Hepatocyte (in vitro differentiated cells): ENCODE results near the gene ZNF223. TPM values are rescaled to one million over a fixed set of nuclear protein-coding genes. Genes with fewer than 3 reads are reported as not detected.

ENCODE experiments used
- DNase-seq: peaks from one replicate; pipeline ENCODE4 v3.0.0-alpha.2; 2016; ENCODE audit warnings: low spot score
- H2AFZ ChIP-seq: fragments of 200-600 bp; sonication (generic); 2 replicates; pipeline ENCODE4 v1.6.0; 2016; ENCODE audit warnings: antibody characterized with exemption, mild to moderate bottlenecking
- H3K27ac ChIP-seq: fragments of 200-600 bp; sonication (generic); 2 replicates; pipeline ENCODE4 v1.5.1; 2016; ENCODE audit warnings: mild to moderate bottlenecking
- H3K27me3 ChIP-seq: fragments of 200-600 bp; sonication (generic); 2 replicates; pipeline ENCODE4 v1.6.1; 2016
- H3K36me3 ChIP-seq: fragments of 200-600 bp; sonication (generic); replicated peaks from 2 replicates; pipeline ENCODE4 v1.5.1; 2016; ENCODE audit warnings: low read depth; ENCODE audit not compliant: insufficient read depth
- H3K4me1 ChIP-seq: fragments of 200-600 bp; sonication (generic); 2 replicates; pipeline ENCODE4 v1.5.1; 2016; ENCODE audit warnings: mild to moderate bottlenecking, moderate library complexity; ENCODE audit not compliant: insufficient read depth
- H3K4me2 ChIP-seq: fragments of 200-600 bp; sonication (generic); 2 replicates; pipeline ENCODE4 v1.6.0; 2016
- H3K4me3 ChIP-seq: fragments of 200-600 bp; sonication (generic); 2 replicates; pipeline ENCODE4 v1.5.1; 2016; ENCODE audit warnings: mild to moderate bottlenecking
- H3K79me2 ChIP-seq: fragments of 200-600 bp; sonication (generic); 2 replicates; pipeline ENCODE4 v1.6.0; 2017; ENCODE audit warnings: mild to moderate bottlenecking
- H3K9me2 ChIP-seq: fragments of 200-600 bp; sonication (generic); replicated peaks from 2 replicates; pipeline ENCODE4 v1.6.0; 2017; ENCODE audit warnings: mild to moderate bottlenecking; ENCODE audit not compliant: insufficient read depth
- H3K9me3 ChIP-seq: fragments of 200-600 bp; sonication (generic); 2 replicates; pipeline ENCODE4 v1.5.1; 2016; ENCODE audit warnings: low read depth, mild to moderate bottlenecking
- H4K20me1 ChIP-seq: fragments of 200-600 bp; sonication (generic); 2 replicates; pipeline ENCODE4 v1.6.0; 2016; ENCODE audit warnings: mild to moderate bottlenecking; ENCODE audit not compliant: insufficient read depth, poor library complexity, severe bottlenecking
- EZH2 ChIP-seq: fragments of 200-600 bp; sonication (generic); IDR thresholded peaks from 2 replicates; pipeline ENCODE4 v1.6.1; 2016; ENCODE audit warnings: antibody characterized with exemption, mild to moderate bottlenecking, borderline replicate concordance
- EZH2phosphoT487 ChIP-seq: fragments of 200-600 bp; sonication (generic); IDR thresholded peaks from one replicate; pipeline ENCODE4 v1.6.1; 2018; ENCODE audit warnings: antibody characterized with exemption, mild to moderate bottlenecking, low read depth, moderate library complexity; ENCODE audit not compliant: unreplicated experiment, severe bottlenecking
- WGBS: methylation state at CpG from one replicate; pipeline ENCODE4 v1.1.6; 2016; ENCODE audit warnings: low lambda C conversion rate; ENCODE audit errors: missing lambda C conversion rate; 5-methylcytosine and 5-hydroxymethylcytosine counted together
- polyA plus RNA-seq: library from polyadenylated mRNA; unstranded; fragments of >200 nt; fragmentation: Nextera tagmentation; extraction: Ambion mirVana; gene quantifications from 2 replicates; pipeline ENCODE4 v1.2.1, GENCODE V29; 2016
- total RNA-seq: library from RNA; depleted of rRNA; stranded (reverse); fragments of >200 nt; gene quantifications from 2 replicates; pipeline ENCODE4 v1.2.3, GENCODE V29; 2014
- TF ChIP-seq, protein P1 (sequence below): fragments of 200-600 bp; sonication (generic); IDR thresholded peaks from 2 replicates; pipeline ENCODE4 v1.5.1; 2016; ENCODE audit warnings: antibody characterized with exemption, mild to moderate bottlenecking; ENCODE audit not compliant: poor library complexity

Gene ZNF223
- total and polyA plus RNA-seq, 2 experiments from 2014 or later: 5.8 to 12.9 TPM

DNA sequence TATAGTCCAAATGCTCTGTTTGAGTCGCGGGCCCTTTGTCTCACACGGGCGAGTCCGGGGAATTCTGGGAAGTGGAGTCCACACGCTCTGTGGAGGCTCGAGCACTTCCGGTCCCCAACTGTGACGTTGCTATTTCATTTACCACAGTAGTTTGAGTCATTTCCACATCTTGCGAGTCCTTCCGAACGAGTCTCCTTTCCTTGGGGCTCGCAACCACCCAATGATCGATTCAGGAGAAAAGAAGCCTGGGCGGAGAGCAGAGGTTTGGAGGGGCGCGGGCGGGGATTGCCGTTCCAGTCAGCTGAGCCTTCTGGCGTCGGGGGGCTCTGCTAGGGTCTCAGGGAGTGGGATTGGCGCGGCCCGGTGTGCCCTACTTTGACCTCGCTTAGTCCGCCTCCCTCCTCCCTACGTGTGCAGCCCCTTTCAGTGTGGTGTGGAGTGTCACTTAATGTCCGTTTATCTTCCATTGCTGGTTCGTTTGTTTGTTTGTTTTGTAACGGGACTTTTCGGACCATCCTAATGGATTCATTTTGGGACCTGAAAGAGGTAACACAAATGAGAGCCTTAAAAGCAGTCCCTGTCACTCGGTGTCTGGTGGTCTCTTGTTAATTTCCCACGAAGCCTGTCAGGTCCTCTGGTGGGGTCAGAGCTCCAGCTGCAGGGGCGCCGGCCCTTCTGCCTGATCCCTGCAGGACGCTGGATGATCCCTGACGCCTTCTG lies 26.5 kb upstream of the ZNF223 start, which contains the start of gene ZNF222:
Gene ZNF222 (plus strand): TSS at position 163 of the 720 bp plus-strand sequence. CDS start 58 bp downstream, at position 221.
- peak within 1 kb of the TSS; percentile 79 for H3K27ac ChIP-seq
- H3K4me2 ChIP-seq: peak within 1 kb of the TSS; percentile 98
- no peaks in the 10 kb centered on the region for H3K27me3 ChIP-seq
- H3K4me3 ChIP-seq: peak within 1 kb of the TSS; percentile 90
- no peaks in the 10 kb centered on the region for H3K36me3 ChIP-seq
- no peaks in the 10 kb centered on the region for H4K20me1 ChIP-seq
- 2% methylated on average over 37 of the region's 37 CpGs for WGBS
- H3K79me2 ChIP-seq: peaks cover 10% of the 10 kb centered on the region
- DNase-seq: peak; percentile 89
- no peak for TF ChIP-seq EZH2phosphoT487
- no peak for TF ChIP-seq EZH2
- TF ChIP-seq, protein P1, sequence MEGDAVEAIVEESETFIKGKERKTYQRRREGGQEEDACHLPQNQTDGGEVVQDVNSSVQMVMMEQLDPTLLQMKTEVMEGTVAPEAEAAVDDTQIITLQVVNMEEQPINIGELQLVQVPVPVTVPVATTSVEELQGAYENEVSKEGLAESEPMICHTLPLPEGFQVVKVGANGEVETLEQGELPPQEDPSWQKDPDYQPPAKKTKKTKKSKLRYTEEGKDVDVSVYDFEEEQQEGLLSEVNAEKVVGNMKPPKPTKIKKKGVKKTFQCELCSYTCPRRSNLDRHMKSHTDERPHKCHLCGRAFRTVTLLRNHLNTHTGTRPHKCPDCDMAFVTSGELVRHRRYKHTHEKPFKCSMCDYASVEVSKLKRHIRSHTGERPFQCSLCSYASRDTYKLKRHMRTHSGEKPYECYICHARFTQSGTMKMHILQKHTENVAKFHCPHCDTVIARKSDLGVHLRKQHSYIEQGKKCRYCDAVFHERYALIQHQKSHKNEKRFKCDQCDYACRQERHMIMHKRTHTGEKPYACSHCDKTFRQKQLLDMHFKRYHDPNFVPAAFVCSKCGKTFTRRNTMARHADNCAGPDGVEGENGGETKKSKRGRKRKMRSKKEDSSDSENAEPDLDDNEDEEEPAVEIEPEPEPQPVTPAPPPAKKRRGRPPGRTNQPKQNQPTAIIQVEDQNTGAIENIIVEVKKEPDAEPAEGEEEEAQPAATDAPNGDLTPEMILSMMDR: no peak
- H3K9me3 ChIP-seq: peaks cover 7% of the 10 kb centered on the region
- H2AFZ ChIP-seq: peak within 1 kb of the TSS; percentile 97
- no peaks in the 10 kb centered on the region for H3K9me2 ChIP-seq
- peaks cover 7% of the 10 kb centered on the region for H3K4me1 ChIP-seq

- TF ChIP-seq EZH2phosphoT487 (no peak), EZH2 (no peak)
- TF ChIP-seq, protein P1: no peak
- H3K79me2 ChIP-seq: peaks cover 10% of the 10 kb centered on the region
- peak overlapping the region; percentile 98 for H3K4me2 ChIP-seq
- DNase-seq: no peak
- no peak overlapping the region for H3K4me3 ChIP-seq
- H3K9me2 ChIP-seq: no peaks in the 10 kb centered on the region
- WGBS: 96% methylated on average over 6 of the region's 6 CpGs
- no peak overlapping the region for H3K27ac ChIP-seq
- H2AFZ ChIP-seq: no peak overlapping the region
- peaks cover 7% of the 10 kb centered on the region for H3K4me1 ChIP-seq
- no peaks in the 10 kb centered on the region for H4K20me1 ChIP-seq
- H3K9me3 ChIP-seq: peaks cover 16% of the 10 kb centered on the region
- no peaks in the 10 kb centered on the region for H3K27me3 ChIP-seq
- H3K36me3 ChIP-seq: peaks cover 11% of the 10 kb centered on the region
These were observed 25.2 kb upstream of the ZNF223 start for GRCh38 chr19:44026622-44027021.

DNA sequence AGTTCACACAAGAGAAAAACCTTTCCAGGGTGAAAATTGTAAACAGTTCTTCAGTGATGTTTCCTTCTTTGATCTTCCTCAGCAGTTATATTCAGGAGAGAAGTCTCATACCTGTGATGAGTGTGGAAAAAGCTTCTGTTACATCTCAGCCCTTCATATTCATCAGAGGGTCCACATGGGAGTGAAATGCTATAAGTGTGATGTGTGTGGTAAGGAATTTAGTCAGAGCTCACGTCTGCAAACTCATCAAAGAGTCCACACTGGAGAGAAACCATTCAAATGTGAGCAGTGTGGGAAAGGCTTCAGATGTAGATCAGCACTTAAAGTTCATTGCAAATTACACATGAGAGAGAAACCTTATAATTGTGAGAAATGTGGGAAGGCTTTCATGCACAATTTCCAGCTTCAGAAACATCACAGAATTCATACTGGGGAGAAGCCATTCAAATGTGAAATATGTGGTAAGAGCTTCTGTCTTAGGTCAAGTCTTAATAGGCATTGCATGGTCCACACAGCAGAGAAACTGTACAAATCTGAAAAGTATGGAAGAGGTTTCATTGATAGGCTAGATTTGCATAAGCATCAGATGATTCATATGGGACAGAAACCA lies 19.7 kb upstream of the ZNF223 start:
- Histone ChIP-seq H2AFZ (no peak overlapping the region), H3K79me2 (no peaks in the 10 kb centered on the region), H3K36me3 (peaks cover 21% of the 10 kb centered on the region), H3K9me3 (peaks cover 30% of the 10 kb centered on the region), H3K9me2 (no peaks in the 10 kb centered on the region), H3K4me1 (no peaks in the 10 kb centered on the region), H3K27ac (no peak overlapping the region), H4K20me1 (no peaks in the 10 kb centered on the region), H3K4me2 (no peak overlapping the region), H3K4me3 (no peak overlapping the region), H3K27me3 (no peaks in the 10 kb centered on the region)
- TF ChIP-seq EZH2: no peak
- TF ChIP-seq EZH2phosphoT487: no peak
- TF ChIP-seq, protein P1: no peak
- WGBS: 95% methylated on average over 1 of the region's 1 CpG
- no peak for DNase-seq
